NOMO-1 treated with DMSO at 0.1 percent for 48 hours (cell line): Measurements from ENCODE around the gene C16orf54.
"Not testable (repeated sequence)": the region's sequence is repeated elsewhere in the genome, so short reads cannot be mapped to it uniquely, and the experiment has no call there.

Source experiments
- DNase-seq: peaks from one replicate; lab custom pipeline; 2025; ENCODE audit not compliant: unreplicated experiment; lab: John Stamatoyannopoulos, UW

Gene C16orf54, protein sequence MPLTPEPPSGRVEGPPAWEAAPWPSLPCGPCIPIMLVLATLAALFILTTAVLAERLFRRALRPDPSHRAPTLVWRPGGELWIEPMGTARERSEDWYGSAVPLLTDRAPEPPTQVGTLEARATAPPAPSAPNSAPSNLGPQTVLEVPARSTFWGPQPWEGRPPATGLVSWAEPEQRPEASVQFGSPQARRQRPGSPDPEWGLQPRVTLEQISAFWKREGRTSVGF

DNA sequence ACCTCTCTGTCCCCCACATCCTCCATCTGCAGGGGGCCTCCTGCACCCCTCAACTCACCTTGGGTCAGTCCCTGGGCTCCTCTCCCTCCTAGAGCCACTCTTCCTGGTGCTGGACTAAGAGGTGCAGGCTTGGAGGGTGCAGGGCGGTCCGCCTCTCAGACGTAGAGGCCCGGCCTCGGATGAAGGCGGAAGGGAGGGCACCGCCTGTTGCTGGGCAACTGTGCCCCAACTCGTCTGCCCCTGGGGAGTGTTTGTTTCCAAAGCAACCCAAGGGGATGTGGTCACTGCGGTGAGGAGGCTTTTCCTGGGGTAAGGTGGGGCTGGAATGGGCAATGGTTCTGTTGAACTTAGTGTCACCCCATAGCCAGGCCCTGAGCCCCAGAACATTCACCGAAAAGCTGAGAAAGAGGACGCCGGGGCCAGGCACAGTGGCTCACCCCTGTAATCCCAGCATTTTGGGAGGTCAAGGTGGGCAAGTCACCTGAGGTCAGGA, at the start of gene C16orf54:
Gene C16orf54, minus strand, starts transcription at position 138 of the 493 bp plus-strand sequence. CDS start 1,039 bp downstream, outside the sequence.
- peak; percentile 98 for DNase-seq

DNA sequence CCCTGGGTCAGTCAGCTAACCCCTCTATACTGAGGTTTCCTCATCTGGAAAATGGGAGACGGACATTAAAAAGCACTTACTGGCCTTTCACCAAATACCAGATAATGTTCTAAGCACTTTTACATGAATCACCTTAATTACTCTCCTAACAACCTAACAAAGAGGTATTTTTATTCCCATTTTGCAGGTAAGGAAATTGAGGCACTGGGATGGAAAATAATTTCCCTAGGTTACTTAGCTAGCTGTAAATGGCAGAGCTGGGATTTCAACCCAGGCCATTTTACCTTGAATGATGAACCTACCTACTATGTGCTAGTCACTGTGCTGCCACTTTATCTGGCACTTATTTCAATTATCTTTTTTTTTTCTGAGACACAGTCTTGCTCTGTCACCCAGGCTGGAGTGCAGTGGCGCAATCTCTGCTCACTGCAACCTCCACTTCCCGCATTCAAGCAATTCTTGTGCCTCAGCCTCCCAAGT, 48.5 kb upstream of the C16orf54 start:
- DNase-seq = no peak

DNA sequence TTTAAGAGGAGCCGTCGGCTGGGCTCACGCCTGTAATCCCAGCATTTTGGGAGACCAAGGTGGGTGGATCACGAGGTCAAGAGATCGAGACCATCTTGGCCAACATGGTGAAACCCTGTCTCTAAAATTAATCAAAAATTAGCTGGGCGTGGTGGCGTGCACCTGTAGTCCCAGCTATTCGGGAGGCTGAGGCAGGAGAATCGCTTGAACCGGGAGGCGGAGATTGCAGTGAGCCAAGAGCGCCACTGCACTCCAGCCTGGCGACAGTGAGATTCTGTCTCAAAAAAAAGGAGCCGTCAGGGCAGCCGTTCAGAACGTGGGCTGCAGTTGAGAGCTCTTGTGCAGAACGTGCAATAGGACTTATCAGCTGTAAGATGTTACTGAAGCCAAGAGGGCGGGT, 47.4 kb upstream of the C16orf54 start:
- DNase-seq = not testable (repeated sequence)

DNA sequence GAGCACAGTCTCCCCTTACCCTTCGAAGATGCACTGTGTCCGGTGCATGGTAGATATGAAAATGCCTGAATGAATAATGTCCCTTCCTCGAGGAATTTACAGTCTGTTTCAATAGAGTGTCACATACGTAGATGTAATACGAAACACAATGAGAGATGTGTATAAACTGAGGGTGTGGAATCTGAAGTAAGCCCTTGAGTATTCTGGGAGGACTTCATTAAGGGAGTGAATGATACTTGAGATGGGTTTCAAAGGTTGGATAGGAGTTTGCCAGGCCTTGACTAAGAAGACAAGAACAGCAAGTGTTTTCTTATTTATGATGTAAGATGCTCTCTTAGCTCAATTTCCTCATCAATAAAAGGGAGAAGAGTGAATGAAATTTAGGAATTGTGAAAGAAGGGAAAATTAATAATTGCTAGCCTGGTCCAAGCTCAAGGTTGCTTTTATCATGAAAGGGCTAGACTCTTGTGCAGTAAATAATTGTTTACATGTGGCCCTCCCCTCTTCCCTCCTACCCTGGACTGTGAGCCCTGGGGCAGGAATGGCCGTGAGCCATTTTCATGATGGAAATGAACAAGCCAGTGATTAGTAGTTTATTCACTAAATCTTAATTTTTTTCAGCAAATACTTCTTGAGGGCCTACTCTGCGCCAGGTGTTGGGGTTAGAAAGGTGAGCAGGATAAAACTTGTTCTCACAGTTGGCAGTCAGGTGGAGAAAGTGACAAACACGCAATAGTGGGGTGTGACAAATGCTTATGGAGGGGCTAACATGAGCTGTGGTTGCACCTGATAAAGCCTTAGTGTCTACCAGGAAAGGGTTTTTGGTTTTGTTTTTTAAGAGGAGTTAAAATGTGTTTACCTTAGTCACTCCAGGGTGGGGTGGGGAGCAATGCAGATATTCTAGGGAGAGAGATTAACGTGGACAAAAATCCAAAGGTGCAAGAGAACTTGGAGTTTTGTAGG, 46.3 kb upstream of the C16orf54 start:
- no peak for DNase-seq

DNA sequence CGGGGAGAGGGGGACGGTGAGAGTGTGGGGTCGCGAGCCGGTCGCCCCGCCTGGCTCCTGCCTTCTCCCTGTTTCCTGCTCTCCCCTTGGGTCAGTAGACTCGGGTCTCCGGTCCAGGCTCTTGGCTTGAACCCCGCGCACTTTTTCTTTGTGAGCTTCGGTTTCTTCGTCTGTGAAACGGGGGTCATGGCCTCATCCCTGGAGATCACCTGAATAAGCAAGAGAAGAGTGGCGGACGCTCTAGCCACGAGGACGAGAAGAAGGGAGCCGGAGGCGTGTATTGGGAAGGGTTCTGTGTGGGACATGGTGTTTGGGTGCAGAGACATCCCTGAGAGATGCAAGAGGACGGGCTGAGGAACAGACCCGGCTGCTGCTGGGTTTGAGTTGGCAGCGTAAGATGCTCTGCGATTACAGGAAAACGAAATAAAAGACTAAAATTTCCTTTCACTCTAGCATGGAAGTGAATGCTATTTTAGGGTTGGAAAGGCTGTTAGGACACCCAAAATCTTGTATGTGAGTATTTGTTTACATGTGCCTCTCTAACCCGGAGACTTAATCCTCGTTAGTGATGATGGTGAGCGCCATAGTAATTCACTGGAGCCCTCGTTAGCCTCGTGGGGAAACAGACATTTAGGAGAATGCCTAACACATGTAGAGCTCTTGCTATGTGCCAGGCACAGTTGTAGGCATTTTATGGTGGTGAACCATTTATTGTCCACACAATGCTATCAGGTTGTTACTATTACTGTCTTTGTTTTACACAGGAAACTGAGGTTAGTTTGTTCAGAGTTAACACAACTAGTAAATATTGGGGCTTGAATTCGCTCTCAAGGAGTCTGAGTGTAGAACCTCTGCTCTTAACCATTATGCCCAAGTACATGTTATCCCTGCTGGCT, 45.4 kb upstream of the C16orf54 start:
- DNase-seq = no peak

DNA sequence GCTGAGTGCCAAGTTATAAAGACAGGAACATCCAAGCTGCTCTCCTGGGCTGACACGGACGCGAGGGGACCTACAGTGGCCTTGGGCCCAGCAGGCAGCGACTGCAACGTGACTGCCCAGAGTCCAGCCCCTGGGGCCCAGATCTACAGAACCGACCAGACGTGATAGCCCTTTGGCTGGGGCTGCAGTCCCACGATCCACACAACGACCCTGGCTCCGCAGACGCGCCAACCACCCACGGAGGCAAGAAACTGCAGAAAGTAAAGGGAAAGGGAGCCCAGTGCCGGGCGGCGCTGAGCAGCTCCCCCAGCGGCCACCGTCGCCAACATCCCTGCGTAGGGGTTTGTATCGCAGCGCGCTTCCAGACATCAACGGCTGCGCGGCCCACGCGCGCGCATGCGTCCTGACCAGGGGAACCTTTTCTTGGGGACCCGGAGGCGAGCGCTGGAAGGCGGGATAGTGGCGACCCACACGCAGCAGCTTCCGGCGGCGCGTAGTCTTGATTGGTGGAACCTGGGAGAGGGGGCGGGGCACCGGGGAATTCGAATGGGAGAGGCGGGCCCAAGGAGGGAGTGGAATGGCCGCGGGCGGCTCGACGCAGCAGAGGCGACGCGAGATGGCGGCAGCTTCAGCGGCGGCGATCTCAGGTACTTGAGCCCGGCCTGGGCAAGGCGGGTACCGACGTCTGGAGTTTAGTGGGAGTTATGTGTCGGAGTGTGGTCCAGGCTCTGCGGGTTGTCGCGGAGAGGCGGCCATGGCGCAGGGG, 44.6 kb upstream of the C16orf54 start, which contains the start of gene KIF22:
Gene KIF22, plus strand, starts transcription at position 569 of the 766 bp plus-strand sequence. Its CDS starts 9 bp downstream, at position 578.
- peak; percentile 98 for DNase-seq

DNA sequence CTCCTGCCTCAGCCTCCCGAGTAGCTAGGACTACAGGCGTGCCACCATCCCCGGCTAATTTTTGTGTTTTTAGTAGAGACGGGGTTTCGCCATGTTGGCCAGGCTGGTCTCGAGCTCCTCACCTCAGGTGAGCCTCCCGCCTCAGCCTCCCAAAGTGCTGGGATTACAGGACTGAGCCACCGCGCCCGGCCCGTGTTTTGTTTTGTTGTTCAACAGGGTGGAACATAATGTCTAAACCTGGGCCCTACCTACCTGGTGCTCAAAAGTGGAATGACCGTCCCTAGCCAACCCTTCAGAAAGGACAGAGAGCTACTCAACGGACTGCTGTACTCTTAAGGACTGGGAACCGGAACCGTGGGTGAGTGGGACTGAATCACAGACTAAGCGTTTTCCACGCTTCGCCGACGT, 44.0 kb upstream of the C16orf54 start:
- no peak for DNase-seq

DNA sequence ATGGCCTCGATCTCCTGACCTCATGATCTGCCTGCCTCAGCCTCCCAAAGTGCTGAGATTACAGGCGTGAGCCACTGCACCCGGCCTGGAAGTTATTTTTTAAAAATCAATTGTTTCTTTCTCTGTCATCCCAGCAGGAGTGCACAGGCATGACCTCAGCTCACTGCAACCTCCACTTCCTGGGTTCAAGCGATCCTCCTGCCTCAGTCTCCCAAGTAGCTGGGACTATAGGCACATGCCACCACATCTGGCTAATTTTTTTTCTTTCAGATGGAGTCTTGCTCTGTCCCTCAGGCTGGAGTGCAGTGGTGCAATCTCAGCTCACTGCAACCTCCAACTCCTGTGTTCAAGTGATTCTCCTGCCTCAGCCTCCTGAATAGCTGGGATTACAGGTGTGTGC, 41.4 kb upstream of the C16orf54 start:
- not testable (repeated sequence) for DNase-seq

DNA sequence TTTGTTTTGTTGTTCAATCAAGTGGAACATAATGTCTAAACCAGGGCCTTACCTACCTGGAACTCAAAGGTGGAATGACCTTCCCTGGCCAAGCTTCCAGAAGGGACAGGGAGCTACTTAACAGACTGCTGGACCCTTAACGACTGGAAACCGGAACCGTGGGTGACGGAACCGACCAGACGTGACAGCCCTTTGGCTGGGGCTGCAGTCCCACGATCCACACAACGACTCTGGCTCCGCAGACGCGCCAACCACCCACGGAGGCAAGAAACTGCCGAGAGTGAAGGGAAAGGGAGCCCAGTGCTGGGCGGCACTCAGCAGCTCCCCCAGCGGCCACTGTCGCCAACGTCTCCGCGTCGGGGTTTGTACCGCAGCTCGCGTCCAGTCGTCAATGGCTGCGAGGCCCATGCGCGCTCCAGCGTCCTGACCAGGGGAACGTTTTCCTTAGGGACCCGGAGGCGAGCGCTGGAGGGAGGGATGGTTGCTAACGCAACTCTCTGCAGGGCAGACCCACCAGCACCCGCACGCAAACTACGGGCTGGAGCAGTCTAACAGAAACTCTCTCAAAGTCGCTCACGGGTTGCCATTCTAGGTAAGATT, 39.2 kb upstream of the C16orf54 start:
- DNase-seq = no peak

DNA sequence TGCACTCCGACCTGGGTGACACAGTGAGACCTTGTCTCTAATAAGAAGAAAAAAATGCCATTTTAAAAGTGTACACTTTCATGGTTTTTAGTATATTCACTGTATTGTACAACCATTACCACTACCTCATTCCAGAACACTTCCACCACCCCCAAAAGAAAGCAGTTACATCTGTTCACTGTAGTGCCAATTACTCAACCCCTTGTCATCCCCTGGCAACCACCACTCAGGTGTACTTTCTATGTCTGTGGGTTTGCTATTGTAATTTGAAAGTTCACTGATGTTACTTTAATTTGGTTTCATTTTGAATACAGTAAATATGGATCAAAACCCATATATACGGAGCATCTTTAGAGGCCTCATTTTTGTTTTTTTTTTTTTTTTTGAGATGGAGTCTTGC, 38.4 kb upstream of the C16orf54 start:
- no peak for DNase-seq

DNA sequence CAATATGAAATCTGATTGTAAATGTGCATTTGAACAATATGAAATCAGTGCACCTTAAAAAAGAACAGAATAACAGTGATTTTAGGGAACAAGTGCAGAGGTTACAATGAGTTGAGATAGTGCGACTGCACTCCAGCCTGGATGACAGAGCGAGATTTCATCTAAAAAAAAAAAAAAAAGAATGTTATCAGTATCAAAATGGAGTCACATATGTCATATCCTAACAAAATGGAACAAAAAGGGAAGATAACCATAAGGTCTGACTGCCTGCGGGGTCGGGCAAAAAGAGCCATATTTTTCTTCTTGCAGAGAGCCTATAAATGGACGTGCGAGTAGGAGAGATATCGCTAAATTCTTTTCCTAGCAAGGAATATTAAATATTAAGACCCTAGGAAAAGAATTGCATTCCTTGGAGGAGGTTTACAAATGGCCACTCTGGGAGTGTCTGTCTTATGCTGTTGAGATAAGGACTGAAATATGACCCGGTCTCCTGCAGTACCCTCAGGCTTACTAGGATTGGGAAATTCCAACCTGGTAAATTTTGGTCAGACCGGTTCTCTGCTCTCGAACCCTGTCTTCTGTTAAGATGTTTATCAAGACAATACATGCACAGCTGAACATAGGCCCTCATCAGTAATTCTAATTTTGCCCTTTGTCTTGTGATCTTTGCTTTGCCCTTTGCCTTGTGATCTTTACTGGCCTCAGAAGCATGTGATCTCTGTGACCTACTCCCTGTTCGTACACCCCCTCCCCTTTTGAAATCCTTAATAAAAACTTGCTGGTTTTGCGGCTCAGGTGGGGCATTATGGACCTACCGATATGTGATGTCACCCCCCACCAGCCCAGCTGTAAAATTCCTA, 37.5 kb upstream of the C16orf54 start:
- not testable (repeated sequence) for DNase-seq

DNA sequence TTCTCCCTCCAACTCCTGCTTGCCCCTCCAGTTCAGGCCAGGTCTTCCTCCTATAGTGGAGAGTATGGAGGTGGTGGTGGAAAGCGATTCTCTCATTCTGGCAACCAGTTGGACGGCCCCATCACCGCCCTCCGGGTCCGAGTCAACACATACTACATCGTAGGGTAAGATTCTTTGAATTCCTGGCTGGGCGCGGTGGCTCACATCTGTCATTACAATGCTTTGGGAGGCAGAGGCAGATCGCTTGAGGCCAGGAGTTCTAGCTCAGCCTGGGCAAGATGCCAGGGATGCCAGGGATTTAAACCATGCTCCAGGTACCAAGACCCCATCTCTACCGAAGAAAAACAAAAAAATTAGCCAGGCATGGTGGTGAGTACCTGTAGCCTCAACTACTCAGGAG, 33.7 kb upstream of the C16orf54 start:
- no peak for DNase-seq

DNA sequence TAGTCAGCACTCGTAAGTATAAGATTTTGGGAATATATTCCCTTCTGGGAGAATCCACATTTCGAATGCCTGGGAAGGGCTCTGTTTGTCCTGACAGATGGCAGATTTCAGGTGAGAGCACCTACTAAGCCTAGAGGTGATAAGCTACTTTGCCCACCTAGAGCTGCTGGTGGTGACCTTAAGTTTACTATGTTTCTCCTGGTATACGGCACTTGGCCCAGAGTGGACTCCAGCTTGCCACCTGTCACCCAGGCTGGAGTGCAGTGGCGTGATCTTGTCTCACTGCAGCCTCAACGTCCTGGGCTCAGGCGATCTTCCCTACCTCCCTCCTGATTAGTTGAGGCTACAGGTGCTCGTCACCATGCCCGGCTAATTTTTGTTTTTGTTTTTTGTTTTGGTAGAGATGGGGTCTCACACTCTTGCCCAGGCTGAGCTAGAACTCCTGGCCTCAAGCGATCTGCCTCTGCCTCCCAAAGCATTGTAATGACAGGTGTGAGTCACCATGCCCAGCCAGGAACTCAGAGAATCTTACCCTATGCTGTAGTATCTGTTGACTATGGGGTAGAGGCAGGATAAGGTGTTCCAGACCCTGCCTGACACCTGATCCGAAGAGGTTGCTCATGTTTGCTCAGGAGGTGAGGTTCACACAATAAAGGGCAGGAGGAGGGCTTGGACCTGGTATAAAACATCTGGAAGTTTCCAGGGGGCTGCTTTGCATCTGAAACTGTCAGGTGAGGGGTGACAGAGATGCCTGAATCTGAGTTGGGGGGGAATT, 32.0 kb upstream of the C16orf54 start, which contains the start of gene ZG16:
Gene ZG16, plus strand, starts transcription at position 681 of the 775 bp plus-strand sequence. CDS start 1,011 bp downstream, outside the sequence.
- DNase-seq = no peak

DNA sequence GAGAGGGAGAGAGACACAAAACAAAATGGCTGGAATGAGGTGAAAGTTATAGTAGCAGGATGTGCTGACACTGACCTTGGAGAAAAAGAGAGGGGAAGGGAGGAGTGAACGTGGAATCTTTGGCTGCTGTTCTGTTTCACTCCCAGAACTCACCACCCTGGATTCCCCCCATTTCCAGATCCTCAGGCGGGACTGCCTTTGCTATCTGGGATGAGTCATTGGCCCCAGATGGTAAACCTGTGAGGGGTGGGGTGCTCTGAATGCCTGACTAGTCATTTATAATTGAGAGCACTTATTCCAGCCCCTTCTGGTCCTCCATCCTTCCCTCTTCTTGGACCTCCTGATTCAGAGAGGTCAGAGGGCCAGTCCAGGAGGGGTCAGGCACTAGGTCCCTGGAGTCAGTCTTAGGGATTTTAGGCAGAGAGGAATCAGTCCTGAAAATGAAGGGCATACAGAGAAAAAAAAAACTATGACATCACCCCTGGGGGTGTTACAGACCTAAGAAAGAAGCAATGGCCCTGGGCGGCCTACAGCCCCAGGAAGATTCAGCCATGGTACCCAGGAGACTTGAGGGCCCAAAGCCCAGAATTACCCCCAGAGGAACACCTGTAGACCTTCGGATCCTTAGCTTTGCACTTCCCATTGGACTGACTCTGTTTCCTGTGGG, 30.1 kb upstream of the C16orf54 start:
- no peak for DNase-seq

DNA sequence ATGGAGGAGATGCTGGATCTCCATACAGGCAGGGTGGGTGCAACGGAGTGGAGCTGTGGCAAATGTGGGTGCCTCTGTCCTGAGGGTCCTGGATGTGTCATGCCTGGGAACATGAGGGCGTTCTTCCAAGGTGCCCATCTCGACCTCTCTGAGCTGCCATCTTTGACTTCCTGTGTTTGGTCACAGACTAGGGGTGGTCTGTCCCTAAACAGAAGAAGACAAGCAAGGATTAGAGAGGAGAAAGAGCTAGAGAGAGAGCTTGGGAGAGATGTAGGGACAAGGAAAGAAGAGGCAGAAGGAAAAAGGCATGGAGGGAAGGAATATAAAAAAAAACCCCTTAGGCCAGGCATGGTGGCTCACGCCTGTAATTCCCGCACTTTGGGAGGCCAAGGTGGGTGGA, 28.9 kb upstream of the C16orf54 start:
- DNase-seq = no peak

DNA sequence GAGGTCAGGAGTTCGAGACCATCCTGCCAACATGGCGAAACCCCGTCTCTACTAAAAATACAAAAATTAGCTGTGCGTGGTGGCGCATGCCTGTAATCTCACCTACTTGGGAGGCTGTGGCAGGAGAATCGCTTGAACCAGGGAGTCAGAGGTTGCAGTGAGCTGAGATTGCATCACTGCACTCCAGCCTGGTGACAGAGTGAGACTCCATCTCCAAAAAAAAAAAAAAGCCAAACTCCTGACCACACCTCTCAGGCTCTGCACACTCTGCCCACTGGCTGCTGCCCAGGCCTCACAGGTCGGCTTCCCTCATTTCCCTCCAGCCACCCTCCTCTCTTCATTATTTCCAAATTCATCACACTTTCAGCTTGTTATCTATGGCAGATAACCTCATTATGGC, 26.5 kb upstream of the C16orf54 start:
- not testable (repeated sequence) for DNase-seq

DNA sequence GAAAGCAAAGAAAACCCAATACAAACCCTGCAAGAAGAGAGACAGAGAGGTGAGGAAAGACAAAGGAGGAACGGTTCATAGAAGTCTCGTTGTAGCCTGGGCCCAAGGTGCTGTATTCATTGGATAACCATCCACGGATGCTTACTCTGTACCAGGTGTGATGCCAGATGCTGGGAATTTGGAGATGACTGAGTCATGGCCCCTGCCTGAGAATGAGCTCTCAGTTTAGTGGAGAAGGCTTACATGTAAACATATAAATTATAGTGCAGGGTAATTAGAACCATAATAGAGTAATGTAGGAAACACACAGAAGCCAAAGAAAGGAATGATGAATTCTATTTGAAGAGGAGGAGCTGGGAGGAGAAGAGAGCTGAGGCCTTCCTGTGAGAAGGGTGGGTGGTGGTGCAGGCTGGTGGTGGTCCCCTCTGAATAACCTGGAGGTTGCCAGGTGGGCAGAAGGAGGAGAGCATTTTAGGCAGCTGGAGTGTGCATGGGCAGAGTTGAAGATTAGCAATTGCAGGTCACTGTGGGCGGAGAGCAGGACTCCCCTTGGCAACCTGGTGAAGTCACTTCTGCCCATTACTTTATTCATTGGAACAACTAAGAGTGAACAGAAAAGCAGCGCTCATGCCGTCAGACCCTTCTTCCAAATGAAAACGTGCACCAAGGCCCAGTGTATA, 24.6 kb upstream of the C16orf54 start:
- no peak for DNase-seq
